H9 (cell line): Measurements from ENCODE around the gene EPHA4. TPM values are rescaled to one million over a fixed set of nuclear protein-coding genes. Genes with fewer than 3 reads are reported as not detected.

Experiments used
- DNase-seq: peaks from one replicate; pipeline ENCODE4 v3.0.0-alpha.2; 2017
- H2AFZ ChIP-seq: one replicate; pipeline ENCODE4 v1.6.1; 2013; ENCODE audit warnings: mild to moderate bottlenecking, low read length, control low read depth, moderate library complexity
- H2AK5ac ChIP-seq: 2 replicates; pipeline ENCODE4 v1.6.1; 2013; ENCODE audit warnings: low read length, control low read depth, mixed read lengths; ENCODE audit not compliant: insufficient read length
- H2BK120ac ChIP-seq: one replicate; pipeline ENCODE4 v1.6.1; 2013; ENCODE audit warnings: low read depth, mild to moderate bottlenecking, low read length, control low read depth, inconsistent platforms; ENCODE audit not compliant: poor library complexity, severe bottlenecking
- H2BK12ac ChIP-seq: 2 replicates; pipeline ENCODE4 v1.6.1; 2013; ENCODE audit warnings: low read length, control low read depth, mixed read lengths, low read depth; ENCODE audit not compliant: insufficient read length
- H2BK15ac ChIP-seq: 2 replicates; pipeline ENCODE4 v1.6.1; 2013; ENCODE audit warnings: low read depth, low read length, control low read depth
- H2BK20ac ChIP-seq: one replicate; pipeline ENCODE4 v1.6.1; 2013; ENCODE audit warnings: low read depth, mild to moderate bottlenecking, low read length, control low read depth, inconsistent platforms; ENCODE audit not compliant: poor library complexity, severe bottlenecking
- H2BK5ac ChIP-seq: 2 replicates; pipeline ENCODE4 v1.6.1; 2013; ENCODE audit warnings: low read length, control low read depth, mixed read lengths; ENCODE audit not compliant: insufficient read length
- H3K14ac ChIP-seq: 2 replicates; pipeline ENCODE4 v1.6.1; 2013; ENCODE audit warnings: low read length, control low read depth; ENCODE audit not compliant: insufficient read depth
- H3K18ac ChIP-seq: 2 replicates; pipeline ENCODE4 v1.6.1; 2013; ENCODE audit warnings: low read depth, mild to moderate bottlenecking, mixed read lengths, low read length, control low read depth; ENCODE audit not compliant: insufficient read length
- H3K23ac ChIP-seq: 2 replicates; pipeline ENCODE4 v1.6.1; 2013; ENCODE audit warnings: low read length, control low read depth, mixed read lengths, low read depth; ENCODE audit not compliant: insufficient read length
- H3K23me2 ChIP-seq: 2 replicates; pipeline ENCODE4 v1.6.1; 2013; ENCODE audit warnings: low read depth, mild to moderate bottlenecking, mixed read lengths, low read length, control low read depth; ENCODE audit not compliant: insufficient read length, poor library complexity, severe bottlenecking
- H3K27ac ChIP-seq: 2 replicates; pipeline ENCODE4 v1.5.1; 2013; ENCODE audit warnings: low read length, control low read depth, mixed read lengths, low read depth; ENCODE audit not compliant: insufficient read length
- H3K27me3 ChIP-seq: 2 replicates; pipeline ENCODE4 v1.6.1; 2013; ENCODE audit warnings: low read length, control low read depth, inconsistent platforms; ENCODE audit not compliant: insufficient read depth
- H3K4ac ChIP-seq: 2 replicates; pipeline ENCODE4 v1.6.1; 2013; ENCODE audit warnings: low read depth, mild to moderate bottlenecking, control low read depth, inconsistent platforms, low read length, moderate library complexity
- H3K4me1 ChIP-seq: 2 replicates; pipeline ENCODE4 v1.6.1; 2013; ENCODE audit warnings: low read length, control low read depth, inconsistent platforms; ENCODE audit not compliant: insufficient read depth
- H3K4me2 ChIP-seq: 2 replicates; pipeline ENCODE4 v1.6.1; 2013; ENCODE audit warnings: low read length, control low read depth, mixed read lengths; ENCODE audit not compliant: insufficient read length, insufficient read depth
- H3K56ac ChIP-seq: 2 replicates; pipeline ENCODE4 v1.6.1; 2013; ENCODE audit warnings: low read depth, mild to moderate bottlenecking, mixed read lengths, low read length, control low read depth; ENCODE audit not compliant: insufficient read length
- H3K79me1 ChIP-seq: 2 replicates; pipeline ENCODE4 v1.6.1; 2013; ENCODE audit warnings: low read depth, mild to moderate bottlenecking, moderate library complexity, low read length, control low read depth, inconsistent platforms; ENCODE audit not compliant: insufficient read depth, poor library complexity, severe bottlenecking
- H3K79me2 ChIP-seq: 2 replicates; pipeline ENCODE4 v1.6.1; 2013; ENCODE audit warnings: low read length, control low read depth, inconsistent platforms; ENCODE audit not compliant: insufficient read depth
- H3K9ac ChIP-seq: 2 replicates; pipeline ENCODE4 v1.6.1; 2013; ENCODE audit warnings: low read length, control low read depth, mixed read lengths; ENCODE audit not compliant: insufficient read length; ENCODE audit errors: extremely low read depth
- H3K9me3 ChIP-seq: one replicate; pipeline ENCODE4 v1.6.1; 2013; ENCODE audit warnings: low read depth, low read length, inconsistent platforms; ENCODE audit not compliant: control insufficient read depth
- H3T11ph ChIP-seq: one replicate; pipeline ENCODE4 v1.6.1; 2013; ENCODE audit warnings: mild to moderate bottlenecking, low read length, control low read depth, inconsistent platforms
- H4K20me1 ChIP-seq: one replicate; pipeline ENCODE4 v1.6.1; 2013; ENCODE audit not compliant: control insufficient read depth, insufficient read length, insufficient read depth
- H4K5ac ChIP-seq: 2 replicates; pipeline ENCODE4 v1.6.1; 2013; ENCODE audit warnings: low read depth, mild to moderate bottlenecking, mixed read lengths, low read length, control low read depth; ENCODE audit not compliant: insufficient read length
- H4K8ac ChIP-seq: replicated peaks from 2 replicates; pipeline ENCODE4 v1.6.1; 2013; ENCODE audit warnings: low read length, control low read depth, mixed read lengths, low read depth; ENCODE audit not compliant: insufficient read length
- H4K91ac ChIP-seq: 2 replicates; pipeline ENCODE4 v1.6.1; 2013; ENCODE audit warnings: low read depth, mild to moderate bottlenecking, moderate library complexity, mixed read lengths, low read length, control low read depth; ENCODE audit not compliant: insufficient read length
- H3K27ac Mint-ChIP-seq, 3 experiments: 2 replicates in 2 of 3; 3 replicates in 1 of 3; pipeline ENCODE4 v1.8.0; 2020 to 2021; ENCODE audit warnings: mixed read lengths in 3 of 3, mild to moderate bottlenecking in 1 of 3, moderate library complexity in 1 of 3
- H3K27me3 Mint-ChIP-seq: 2 replicates; pipeline ENCODE4 v1.8.0; 2021; ENCODE audit warnings: low read depth, mild to moderate bottlenecking, moderate library complexity, mixed read lengths
- H3K36me3 Mint-ChIP-seq, 3 experiments: 2 replicates in 2 of 3; 3 replicates in 1 of 3; pipeline ENCODE4 v1.8.0; 2020 to 2021; ENCODE audit warnings: low read depth in 3 of 3, mixed read lengths in 3 of 3; ENCODE audit not compliant: insufficient read depth in 1 of 3
- H3K4me1 Mint-ChIP-seq, 2 experiments: 2 replicates each; pipeline ENCODE4 v1.8.0; 2020; ENCODE audit warnings: mixed read lengths in 2 of 2
- H3K4me3 Mint-ChIP-seq, 2 experiments: 2 replicates in 1 of 2; 3 replicates in 1 of 2; pipeline ENCODE4 v1.8.0; 2020 to 2021; ENCODE audit warnings: mild to moderate bottlenecking in 2 of 2, mixed read lengths in 2 of 2, moderate library complexity in 1 of 2
- H3K9me3 Mint-ChIP-seq, 2 experiments: 2 replicates in 1 of 2; 3 replicates in 1 of 2; pipeline ENCODE4 v1.8.0; 2020; ENCODE audit warnings: mild to moderate bottlenecking in 2 of 2, mixed read lengths in 2 of 2, moderate library complexity in 1 of 2
- WGBS: extraction: QIAGEN DNeasy Blood & Tissue Kit; methylation state at CpG from one replicate; pipeline ENCODE4 v1.1.7; 2013; ENCODE audit warnings: missing lambda C conversion rate, low lambda C conversion rate, mixed read lengths; ENCODE audit not compliant: insufficient read length; ENCODE audit errors: extremely low coverage; 5-methylcytosine and 5-hydroxymethylcytosine counted together
- total RNA-seq: library from RNA; stranded (reverse); gene quantifications from 2 replicates; pipeline ENCODE4 v1.2.1, GENCODE V29; 2021
- TF ChIP-seq, protein P1 (sequence below): fragments of 200-600 bp; sonication (generic); conservative IDR thresholded peaks from 3 replicates; pipeline ENCODE4 v1.8.0; 2021; ENCODE audit warnings: antibody characterized with exemption, mild to moderate bottlenecking

Gene EPHA4
- total RNA-seq, 1 experiment from 2014 or later: 25.1 TPM

DNA sequence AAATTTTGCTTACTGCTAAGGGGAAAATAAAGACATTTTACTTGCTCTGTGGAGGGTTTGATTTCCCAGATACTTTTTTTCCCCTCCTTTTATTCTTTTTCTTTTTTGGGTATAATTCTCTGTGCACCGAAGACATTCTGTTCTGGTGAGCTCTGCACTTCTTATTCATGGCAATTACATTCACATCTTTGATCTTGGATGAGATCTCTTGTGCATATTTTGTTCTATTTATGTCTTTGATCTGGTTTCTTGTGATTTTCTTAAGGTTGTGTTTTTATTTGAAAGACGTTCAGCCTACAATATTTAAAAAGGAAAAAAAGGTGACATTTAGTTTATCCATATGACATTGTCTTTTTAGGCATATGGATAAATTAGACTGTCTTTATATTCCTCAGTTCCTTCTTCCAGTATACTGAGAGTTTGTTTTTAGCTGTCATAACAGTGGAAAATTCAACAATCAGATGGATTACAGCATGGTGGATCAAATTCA is 33.7 kb upstream of the EPHA4 start:
- Histone ChIP-seq H2BK12ac (no peak overlapping the region), H2BK120ac (no peak overlapping the region), H3K9ac (no peak overlapping the region), H4K5ac (no peak overlapping the region), H3K23ac (no peak overlapping the region), H3K56ac (no peak overlapping the region), H3K4ac (no peak overlapping the region), H3K79me2 (no peaks in the 10 kb centered on the region), H3K27ac (no peak overlapping the region), H3K9me3 (no peaks in the 10 kb centered on the region), H3K14ac (no peak overlapping the region), H2BK15ac (no peak overlapping the region), H3K27me3 (no peaks in the 10 kb centered on the region), H2AFZ (no peak overlapping the region), H2BK5ac (no peak overlapping the region), H2AK5ac (no peak overlapping the region), H3K18ac (no peak overlapping the region), H3K79me1 (no peaks in the 10 kb centered on the region), H4K8ac (no peak overlapping the region), H4K20me1 (no peaks in the 10 kb centered on the region), H3K4me1 (no peaks in the 10 kb centered on the region; the same call in 1 of the 2 replicates), H3K23me2 (no peaks in the 10 kb centered on the region), H2BK20ac (no peak overlapping the region), H3T11ph (no peak overlapping the region), H4K91ac (no peak overlapping the region), H3K4me2 (no peak overlapping the region)
- no peak overlapping the region for H3K4me3 Mint-ChIP-seq
- peaks cover 42 to 48% of the 10 kb centered on the region in 2 experiments for H3K4me1 Mint-ChIP-seq
- H3K27me3 Mint-ChIP-seq: no peaks in the 10 kb centered on the region
- TF ChIP-seq, protein P1, sequence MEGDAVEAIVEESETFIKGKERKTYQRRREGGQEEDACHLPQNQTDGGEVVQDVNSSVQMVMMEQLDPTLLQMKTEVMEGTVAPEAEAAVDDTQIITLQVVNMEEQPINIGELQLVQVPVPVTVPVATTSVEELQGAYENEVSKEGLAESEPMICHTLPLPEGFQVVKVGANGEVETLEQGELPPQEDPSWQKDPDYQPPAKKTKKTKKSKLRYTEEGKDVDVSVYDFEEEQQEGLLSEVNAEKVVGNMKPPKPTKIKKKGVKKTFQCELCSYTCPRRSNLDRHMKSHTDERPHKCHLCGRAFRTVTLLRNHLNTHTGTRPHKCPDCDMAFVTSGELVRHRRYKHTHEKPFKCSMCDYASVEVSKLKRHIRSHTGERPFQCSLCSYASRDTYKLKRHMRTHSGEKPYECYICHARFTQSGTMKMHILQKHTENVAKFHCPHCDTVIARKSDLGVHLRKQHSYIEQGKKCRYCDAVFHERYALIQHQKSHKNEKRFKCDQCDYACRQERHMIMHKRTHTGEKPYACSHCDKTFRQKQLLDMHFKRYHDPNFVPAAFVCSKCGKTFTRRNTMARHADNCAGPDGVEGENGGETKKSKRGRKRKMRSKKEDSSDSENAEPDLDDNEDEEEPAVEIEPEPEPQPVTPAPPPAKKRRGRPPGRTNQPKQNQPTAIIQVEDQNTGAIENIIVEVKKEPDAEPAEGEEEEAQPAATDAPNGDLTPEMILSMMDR: no peak
- no peaks in the 10 kb centered on the region; a peak in 1 of 5 replicates for H3K9me3 Mint-ChIP-seq
- no peak for DNase-seq
- no CpG with 5 or more reads among the region's 2 CpGs for WGBS
- no peak overlapping the region; a peak in 1 of 7 replicates for H3K27ac Mint-ChIP-seq
- H3K36me3 Mint-ChIP-seq: no peaks in the 10 kb centered on the region; a peak in 1 of 7 replicates
